HepG2 (cell line): Measurements from ENCODE around the gene ZBTB20. TPM values are rescaled to one million over a fixed set of nuclear protein-coding genes. Genes with fewer than 3 reads are reported as not detected.

ENCODE experiments used
- ATAC-seq: fragments of 200-7000 bp; cut with Tn5 transposase; 3 replicates; pipeline ENCODE4 v1.9.1; 2020; ENCODE audit warnings: mild to moderate bottlenecking, moderate library complexity
- BruUV-seq: library from RNA; stranded (reverse); fragments of 400-500 nt; replicated peaks from 2 replicates; lab custom pipeline; 2021; lab: Mats Ljungman, UMichigan
- CTCF ChIA-PET: fragments of 300-600 bp; formaldehyde crosslinking; extraction: SDS; loops from one replicate; lab custom pipeline; 2021; ENCODE audit warnings: low total read pairs, inconsistent platforms, low intra/inter-chr PET ratio; lab: Yijun Ruan, JAX
- POLR2A ChIA-PET: fragments of 350-600 bp; sonication (Branson Sonifier 250); formaldehyde crosslinking; loops from one replicate; lab custom pipeline; 2020; ENCODE audit warnings: antibody characterized with exemption, inconsistent platforms; lab: Yijun Ruan, JAX
- DNase-seq: peaks from one replicate; pipeline ENCODE4 v3.0.0-alpha.2; 2015; ENCODE audit warnings: low spot score
- FAIRE-seq: peaks from 3 replicates; lab custom pipeline; 2011; peaks lifted over from hg19 to GRCh38; lab: Jason Lieb, UNC
- H2AFZ ChIP-seq: one replicate; pipeline ENCODE4 v1.6.1; 2011; ENCODE audit warnings: low read length, inconsistent platforms
- H3K27ac ChIP-seq: fragments of 300-600 bp; 3 replicates; pipeline ENCODE4 v1.8.0; 2011; ENCODE audit warnings: mixed run types, mild to moderate bottlenecking, mixed read lengths, low read length, inconsistent platforms; ENCODE audit not compliant: insufficient read depth; ENCODE audit errors: extremely low read length
- H3K27me3 ChIP-seq, 2 experiments: fragments of 200-600 bp in 1 of 2; 2 replicates in 1 of 2; 3 replicates in 1 of 2; pipeline versions ENCODE4 v1.6.0 to v1.8.0; 2011; ENCODE audit warnings: low read length in 2 of 2, mild to moderate bottlenecking in 2 of 2, moderate library complexity in 2 of 2, inconsistent platforms in 1 of 2; ENCODE audit not compliant: insufficient read depth in 2 of 2, control insufficient read depth in 1 of 2
- H3K36me3 ChIP-seq, 2 experiments: fragments of 200-600 bp in 1 of 2; replicated peaks in 1 of 2; 2 replicates in 1 of 2; 3 replicates in 1 of 2; pipeline versions ENCODE4 v1.5.1 to v1.8.0; 2011; ENCODE audit warnings: low read length in 2 of 2, inconsistent platforms in 1 of 2; ENCODE audit not compliant: insufficient read depth in 2 of 2, control insufficient read depth in 1 of 2
- H3K4me1 ChIP-seq: 2 replicates; pipeline ENCODE4 v1.5.1; 2012; ENCODE audit warnings: low read length, inconsistent platforms; ENCODE audit not compliant: insufficient read depth
- H3K4me2 ChIP-seq: 2 replicates; pipeline ENCODE4 v1.6.0; 2011; ENCODE audit warnings: low read depth, low read length, inconsistent platforms
- H3K4me3 ChIP-seq, 3 experiments: fragments of 200-600 bp in 1 of 3; sonication (generic), shearing (Covaris generic) in 1 of 3; replicated peaks in 1 of 3; 2 replicates each; pipeline ENCODE4 v1.5.1; 2011 to 2016; ENCODE audit warnings: low read length in 3 of 3, inconsistent platforms in 2 of 3, low read depth in 2 of 3, mild to moderate bottlenecking in 2 of 3, control low read depth in 1 of 3, mixed read lengths in 1 of 3; ENCODE audit not compliant: insufficient read depth in 1 of 3
- H3K79me2 ChIP-seq: one replicate; pipeline ENCODE4 v1.6.1; 2011; ENCODE audit warnings: low read length, inconsistent platforms; ENCODE audit not compliant: insufficient read depth
- H3K9ac ChIP-seq: 2 replicates; pipeline ENCODE4 v1.6.0; 2011; ENCODE audit warnings: mild to moderate bottlenecking, low read depth, low read length, inconsistent platforms; ENCODE audit not compliant: insufficient read depth
- H3K9me3 ChIP-seq: 2 replicates; pipeline ENCODE4 v1.5.1; 2012; ENCODE audit warnings: mild to moderate bottlenecking, low read length
- H4K20me1 ChIP-seq: 2 replicates; pipeline ENCODE4 v1.6.0; 2011; ENCODE audit warnings: inconsistent platforms, mild to moderate bottlenecking, low read length, moderate library complexity; ENCODE audit not compliant: insufficient read depth
- ATF7 ChIP-seq, 2 experiments: fragments of 450-650 bp in 1 of 2; sonication (generic) in 1 of 2; formaldehyde crosslinking in 1 of 2; IDR thresholded peaks; 2 replicates each; pipeline versions ENCODE4 v1.4.0 to v1.6.1; 2016 to 2020; ENCODE audit warnings: antibody characterized with exemption in 1 of 2, mild to moderate bottlenecking in 1 of 2, missing genetic modification reagents in 1 of 2
- PCBP1 ChIP-seq: fragments of 200-400 bp; formaldehyde crosslinking; IDR thresholded peaks from 2 replicates; pipeline ENCODE4 v1.6.1; 2017; ENCODE audit warnings: mild to moderate bottlenecking, low read depth, low read length, borderline replicate concordance
- SNAI1 ChIP-seq: sonication (generic); formaldehyde crosslinking; IDR thresholded peaks from 2 replicates; pipeline ENCODE4 v1.5.0; 2020; ENCODE audit warnings: mild to moderate bottlenecking, missing genetic modification reagents, borderline replicate concordance
- ZNF180 ChIP-seq: sonication (generic); formaldehyde crosslinking; IDR thresholded peaks from 2 replicates; pipeline ENCODE4 v1.4.0; 2020; ENCODE audit warnings: low read depth, missing genetic modification reagents, borderline replicate concordance
- WGBS: methylation state at CpG from one replicate; pipeline ENCODE4 v1.1.6; 2017; ENCODE audit warnings: low lambda C conversion rate; 5-methylcytosine and 5-hydroxymethylcytosine counted together
- in situ Hi-C: cut with HindIII; loops from 2 replicates; pipeline ENCODE4 v1.10.0; 2017; ENCODE audit warnings: low pct_unique_long_range_greater_than_20kb; ENCODE audit not compliant: extremely low pct_ligation_motif_present
- intact Hi-C: fragments of 100-400 bp; cut with micrococcal nuclease; formaldehyde crosslinking; loops from one replicate; pipeline ENCODE4 v1.10.0; 2022; ENCODE audit not compliant: unreplicated experiment
- polyA plus RNA-seq, 8 experiments: library from polyadenylated mRNA; depleted of rRNA in 3 of 8; stranded (reverse) in 7 of 8; unstranded in 1 of 8; fragments of >200 nt; fragmentation: Illumina TruSeq in 4 of 8; extraction: Trizol in 4 of 8; gene quantifications; 2 replicates each; pipeline versions ENCODE4 v1.2.1 to v1.2.3, GENCODE V29; 2011 to 2016; ENCODE audit warnings: low read depth in 4 of 8, missing spikeins in 1 of 8, mixed read lengths in 1 of 8; ENCODE audit not compliant: insufficient read depth in 1 of 8
- total RNA-seq, 5 experiments: library from RNA; depleted of rRNA; stranded (reverse); fragments of >200 nt; fragmentation: Illumina TruSeq; extraction: Trizol; gene quantifications; 2 replicates each; pipeline ENCODE4 v1.2.3, GENCODE V29; 2016; ENCODE audit warnings: low read depth in 1 of 5
- TF ChIP-seq, protein P1 (sequence below): sonication (generic); formaldehyde crosslinking; conservative IDR thresholded peaks from 2 replicates; pipeline ENCODE4 v1.4.0; 2020; ENCODE audit warnings: mild to moderate bottlenecking, missing genetic modification reagents, moderate library complexity
- TF ChIP-seq, protein P2 (sequence below): sonication (generic); formaldehyde crosslinking; IDR thresholded peaks from 2 replicates; pipeline ENCODE4 v1.4.0; 2020; ENCODE audit warnings: mild to moderate bottlenecking, missing genetic modification reagents
- TF ChIP-seq, protein P3 (sequence below): sonication (generic); formaldehyde crosslinking; IDR thresholded peaks from 2 replicates; pipeline ENCODE4 v1.8.0; 2022; ENCODE audit warnings: missing genetic modification reagents, mild to moderate bottlenecking, inconsistent platforms, borderline replicate concordance

ZBTB20 gene
- total and polyA plus RNA-seq, 2 of the 13 experiments (the other 11 are each of a cell fraction or from before 2014, with no cell fraction given): 1.9 to 8.8 TPM

DNA sequence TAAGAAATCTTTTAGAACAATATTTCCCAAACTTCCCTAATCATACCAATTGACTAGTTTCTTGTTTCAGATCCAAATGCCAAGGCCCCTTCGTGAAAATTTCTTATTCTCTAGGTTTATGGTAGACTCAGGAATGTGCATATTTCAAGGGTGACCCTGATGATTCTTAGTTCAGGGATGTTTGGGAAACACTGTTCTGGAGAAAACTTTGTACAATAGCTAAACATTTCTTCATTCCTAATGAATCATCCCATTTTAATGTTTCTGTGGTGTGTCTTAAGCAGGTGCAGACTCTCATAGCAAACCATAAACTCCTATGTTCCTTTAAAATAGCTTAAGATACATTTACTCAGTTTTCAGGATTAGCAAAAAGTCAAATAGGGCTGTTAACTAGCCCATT, 538.8 kb downstream of the ZBTB20 start:
- H3K27me3 ChIP-seq: no peaks in the 10 kb centered on the region
- H3K27ac ChIP-seq: no peak overlapping the region
- no TSS peak for BruUV-seq
- H3K9me3 ChIP-seq: no peaks in the 10 kb centered on the region
- peaks cover 4% of the 10 kb centered on the region for H3K79me2 ChIP-seq
- H2AFZ ChIP-seq: no peak overlapping the region
- H4K20me1 ChIP-seq: no peaks in the 10 kb centered on the region
- CTCF ChIA-PET: no interaction called here
- POLR2A ChIA-PET: no interaction called here
- no peak overlapping the region for H3K4me2 ChIP-seq
- in situ Hi-C loops: no loop called here
- FAIRE-seq (no peak), ATAC-seq (no peak), DNase-seq (no peak)
- TF ChIP-seq ATF7 (IDR thresholded peaks at IDR 0.05) (no peak), ATF7 (CRISPR knock-in tag; IDR thresholded peaks at IDR 0.05) (no peak), PCBP1 (no peak), ZNF180 (CRISPR knock-in tag) (no peak), SNAI1 (CRISPR knock-in tag) (no peak)
- TF ChIP-seq, protein P1, sequence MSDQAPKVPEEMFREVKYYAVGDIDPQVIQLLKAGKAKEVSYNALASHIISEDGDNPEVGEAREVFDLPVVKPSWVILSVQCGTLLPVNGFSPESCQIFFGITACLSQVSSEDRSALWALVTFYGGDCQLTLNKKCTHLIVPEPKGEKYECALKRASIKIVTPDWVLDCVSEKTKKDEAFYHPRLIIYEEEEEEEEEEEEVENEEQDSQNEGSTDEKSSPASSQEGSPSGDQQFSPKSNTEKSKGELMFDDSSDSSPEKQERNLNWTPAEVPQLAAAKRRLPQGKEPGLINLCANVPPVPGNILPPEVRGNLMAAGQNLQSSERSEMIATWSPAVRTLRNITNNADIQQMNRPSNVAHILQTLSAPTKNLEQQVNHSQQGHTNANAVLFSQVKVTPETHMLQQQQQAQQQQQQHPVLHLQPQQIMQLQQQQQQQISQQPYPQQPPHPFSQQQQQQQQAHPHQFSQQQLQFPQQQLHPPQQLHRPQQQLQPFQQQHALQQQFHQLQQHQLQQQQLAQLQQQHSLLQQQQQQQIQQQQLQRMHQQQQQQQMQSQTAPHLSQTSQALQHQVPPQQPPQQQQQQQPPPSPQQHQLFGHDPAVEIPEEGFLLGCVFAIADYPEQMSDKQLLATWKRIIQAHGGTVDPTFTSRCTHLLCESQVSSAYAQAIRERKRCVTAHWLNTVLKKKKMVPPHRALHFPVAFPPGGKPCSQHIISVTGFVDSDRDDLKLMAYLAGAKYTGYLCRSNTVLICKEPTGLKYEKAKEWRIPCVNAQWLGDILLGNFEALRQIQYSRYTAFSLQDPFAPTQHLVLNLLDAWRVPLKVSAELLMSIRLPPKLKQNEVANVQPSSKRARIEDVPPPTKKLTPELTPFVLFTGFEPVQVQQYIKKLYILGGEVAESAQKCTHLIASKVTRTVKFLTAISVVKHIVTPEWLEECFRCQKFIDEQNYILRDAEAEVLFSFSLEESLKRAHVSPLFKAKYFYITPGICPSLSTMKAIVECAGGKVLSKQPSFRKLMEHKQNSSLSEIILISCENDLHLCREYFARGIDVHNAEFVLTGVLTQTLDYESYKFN: no peak
- TF ChIP-seq, protein P2, sequence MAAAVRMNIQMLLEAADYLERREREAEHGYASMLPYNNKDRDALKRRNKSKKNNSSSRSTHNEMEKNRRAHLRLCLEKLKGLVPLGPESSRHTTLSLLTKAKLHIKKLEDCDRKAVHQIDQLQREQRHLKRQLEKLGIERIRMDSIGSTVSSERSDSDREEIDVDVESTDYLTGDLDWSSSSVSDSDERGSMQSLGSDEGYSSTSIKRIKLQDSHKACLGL (CRISPR knock-in tag): no peak
- TF ChIP-seq, protein P3, sequence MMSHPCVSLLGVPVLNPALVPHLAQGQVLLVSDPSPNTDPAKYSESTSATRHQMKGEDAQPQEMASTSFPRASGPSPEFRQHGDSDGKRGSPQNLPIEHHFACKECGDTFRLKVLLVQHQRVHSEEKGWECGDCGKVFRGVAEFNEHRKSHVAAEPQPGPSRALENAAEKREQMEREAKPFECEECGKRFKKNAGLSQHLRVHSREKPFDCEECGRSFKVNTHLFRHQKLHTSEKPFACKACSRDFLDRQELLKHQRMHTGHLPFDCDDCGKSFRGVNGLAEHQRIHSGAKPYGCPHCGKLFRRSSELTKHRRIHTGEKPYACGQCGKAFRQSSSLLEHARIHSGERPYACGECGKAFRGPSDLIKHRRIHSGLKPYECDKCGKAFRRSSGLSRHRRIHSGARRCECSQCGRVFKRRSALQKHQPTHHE (CRISPR knock-in tag): no peak
- 100% methylated on average over 1 of the region's 1 CpG for WGBS
- intact Hi-C loops: no loop called here
- H3K9ac ChIP-seq: no peak overlapping the region
- no peaks in the 10 kb centered on the region for H3K4me1 ChIP-seq
- H3K4me3 ChIP-seq: no peak overlapping the region
- H3K36me3 ChIP-seq: peaks cover 0 to 2% of the 10 kb centered on the region in 2 experiments; a peak in 1 of 5 replicates
